ENCODE measurements around the gene GALNT11.

GRCh38 chr7:152050547-152050971 is 25.1 kb downstream of the GALNT11 start:
- TF ChIP-seq CTCF (IDR thresholded peaks at IDR 0.05; ENCODE audit: insufficient read depth, low read depth, low read length): no peak
- TF ChIP-seq EZH2 (IDR thresholded peaks at IDR 0.05; ENCODE audit: insufficient read depth, low read length): no peak

Data from astrocyte (in vitro differentiated cells and primary cell).